ENCODE measurements around the gene TSC22D2.
"Not testable (repeated sequence)": the region's sequence is repeated elsewhere in the genome, so short reads cannot be mapped to it uniquely, and the experiment has no call there.

The TSC22D2 gene

GRCh38 chr3:150449169-150449721 is 41.1 kb downstream of the TSC22D2 start:
- DNase-seq, result no peak

- no peak for DNase-seq
Measured at GRCh38 chr3:150450916-150451315, 42.8 kb downstream of the TSC22D2 start.

DNA sequence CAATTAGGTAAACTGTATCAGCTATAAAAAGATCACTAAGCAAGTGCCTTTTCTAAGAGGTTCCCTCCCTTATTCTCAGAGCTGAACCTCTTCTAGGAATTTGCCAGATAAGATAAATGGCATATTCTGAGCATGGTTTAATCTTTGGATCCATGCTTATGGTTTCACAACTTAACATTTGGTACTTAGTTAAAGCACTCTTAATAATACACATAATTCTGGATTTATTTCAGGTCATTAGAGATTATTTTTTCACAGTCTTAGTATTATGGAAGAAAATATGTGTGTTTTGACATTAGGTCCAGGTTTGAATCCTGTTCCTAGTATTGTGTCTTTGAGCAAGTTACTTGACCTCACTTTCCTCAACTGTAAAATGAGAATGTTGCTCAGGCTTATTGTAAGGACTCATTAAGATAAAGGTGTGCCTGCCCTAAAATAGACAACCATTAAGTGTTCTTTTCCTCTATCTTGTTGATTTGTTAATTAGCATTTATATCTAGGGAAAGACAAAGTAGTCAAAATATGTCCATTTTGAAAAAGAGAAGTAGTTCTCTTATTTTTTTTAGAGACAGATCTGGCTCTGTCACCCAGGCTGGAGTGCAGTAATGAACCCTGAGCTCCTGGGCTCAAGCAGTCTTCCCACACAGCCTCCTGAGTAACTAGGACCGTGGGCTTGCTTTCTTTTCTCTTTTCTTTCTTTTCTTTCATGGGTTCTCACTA is 43.4 kb downstream of the TSC22D2 start:
- DNase-seq, result no peak

- no peak for DNase-seq
Measured at GRCh38 chr3:150453353-150453752, 45.3 kb downstream of the TSC22D2 start.

DNA sequence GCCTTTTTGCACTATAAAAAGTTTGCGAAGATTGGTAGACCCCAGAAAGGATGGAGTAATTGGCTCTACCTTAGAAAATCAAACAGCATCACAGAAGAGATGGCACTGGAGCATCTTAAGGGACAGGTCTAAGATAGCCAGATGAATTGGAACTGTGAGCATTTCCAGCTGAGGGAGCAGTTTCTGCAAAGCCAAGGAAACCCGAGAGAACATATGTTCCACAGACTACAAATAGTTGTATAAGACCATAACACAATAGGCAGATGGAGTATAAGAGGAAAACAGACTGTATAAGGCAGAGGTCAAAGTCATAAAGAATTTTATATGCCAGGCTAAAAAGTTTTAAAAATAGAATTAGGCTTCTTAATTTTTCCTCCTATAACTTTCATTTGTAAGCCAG is 46.0 kb downstream of the TSC22D2 start:
- DNase-seq, result no peak

GRCh38 chr3:150454622-150455021 is 46.5 kb downstream of the TSC22D2 start:
- no peak for DNase-seq

DNA sequence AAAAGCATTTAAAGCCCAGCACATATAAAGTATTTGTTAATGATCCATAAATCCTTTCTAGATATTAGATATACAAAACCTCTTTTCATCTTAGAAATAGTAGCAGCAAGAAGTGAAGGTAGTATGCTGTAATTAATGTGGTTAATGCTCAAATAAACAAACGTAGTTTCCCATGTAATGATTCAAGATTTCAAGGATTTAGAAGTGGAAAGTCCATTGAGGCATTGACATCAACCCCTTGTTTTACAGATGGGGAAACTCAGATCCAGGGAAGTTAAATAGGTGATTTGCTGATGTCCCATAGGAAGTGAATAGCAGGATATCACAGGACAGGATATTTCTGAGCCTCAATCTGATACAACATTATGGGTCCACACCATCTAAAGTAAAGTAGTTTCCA is 47.2 kb downstream of the TSC22D2 start:
- no peak for DNase-seq

- DNase-seq, result no peak
Measured at GRCh38 chr3:150458001-150458400, 49.9 kb downstream of the TSC22D2 start.

- DNase-seq, result no peak
Measured at GRCh38 chr3:150460484-150460883, 52.4 kb downstream of the TSC22D2 start.

DNA sequence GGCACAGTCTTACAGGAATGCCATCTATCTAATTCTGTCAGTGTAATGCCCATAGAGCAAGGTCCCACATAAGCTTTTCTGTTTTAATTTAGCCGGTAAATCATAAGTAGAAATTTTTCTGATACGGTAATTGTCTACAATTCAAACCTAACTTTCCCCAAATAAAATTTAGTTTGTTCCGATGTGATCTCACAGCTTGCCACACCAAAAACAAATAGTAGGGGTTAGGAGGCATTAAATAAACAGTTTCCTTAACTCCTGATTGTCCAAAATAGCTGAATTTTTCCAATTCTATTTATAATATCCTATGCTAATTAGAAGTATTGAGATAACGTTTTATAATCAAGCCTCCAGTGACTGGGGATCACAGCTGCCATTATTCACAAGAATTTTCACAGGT is 53.3 kb downstream of the TSC22D2 start:
- no peak for DNase-seq

DNA sequence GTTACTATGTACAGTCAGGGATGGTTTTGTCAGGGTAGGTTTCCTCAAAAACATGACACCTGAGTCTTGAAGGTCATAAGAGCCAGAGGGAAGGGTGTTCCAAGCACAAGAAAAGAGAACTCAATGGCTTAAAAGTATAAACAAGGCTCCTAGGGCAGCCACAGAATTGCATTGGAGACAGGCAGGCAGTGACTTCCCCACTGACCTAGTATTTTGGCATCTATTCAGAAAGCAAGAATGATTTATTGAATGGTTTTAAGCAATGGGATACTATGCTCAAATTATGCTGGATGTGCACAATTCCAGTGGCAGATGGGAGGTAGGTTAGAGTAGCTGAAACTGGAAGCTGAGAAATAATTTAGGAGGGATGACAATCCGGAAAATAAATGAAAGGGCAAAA is 54.0 kb downstream of the TSC22D2 start:
- no peak for DNase-seq

- DNase-seq, result no peak
Measured at GRCh38 chr3:150464684-150465083, 56.6 kb downstream of the TSC22D2 start.

- no peak for DNase-seq
Measured at GRCh38 chr3:150467381-150467780, 59.3 kb downstream of the TSC22D2 start.

DNA sequence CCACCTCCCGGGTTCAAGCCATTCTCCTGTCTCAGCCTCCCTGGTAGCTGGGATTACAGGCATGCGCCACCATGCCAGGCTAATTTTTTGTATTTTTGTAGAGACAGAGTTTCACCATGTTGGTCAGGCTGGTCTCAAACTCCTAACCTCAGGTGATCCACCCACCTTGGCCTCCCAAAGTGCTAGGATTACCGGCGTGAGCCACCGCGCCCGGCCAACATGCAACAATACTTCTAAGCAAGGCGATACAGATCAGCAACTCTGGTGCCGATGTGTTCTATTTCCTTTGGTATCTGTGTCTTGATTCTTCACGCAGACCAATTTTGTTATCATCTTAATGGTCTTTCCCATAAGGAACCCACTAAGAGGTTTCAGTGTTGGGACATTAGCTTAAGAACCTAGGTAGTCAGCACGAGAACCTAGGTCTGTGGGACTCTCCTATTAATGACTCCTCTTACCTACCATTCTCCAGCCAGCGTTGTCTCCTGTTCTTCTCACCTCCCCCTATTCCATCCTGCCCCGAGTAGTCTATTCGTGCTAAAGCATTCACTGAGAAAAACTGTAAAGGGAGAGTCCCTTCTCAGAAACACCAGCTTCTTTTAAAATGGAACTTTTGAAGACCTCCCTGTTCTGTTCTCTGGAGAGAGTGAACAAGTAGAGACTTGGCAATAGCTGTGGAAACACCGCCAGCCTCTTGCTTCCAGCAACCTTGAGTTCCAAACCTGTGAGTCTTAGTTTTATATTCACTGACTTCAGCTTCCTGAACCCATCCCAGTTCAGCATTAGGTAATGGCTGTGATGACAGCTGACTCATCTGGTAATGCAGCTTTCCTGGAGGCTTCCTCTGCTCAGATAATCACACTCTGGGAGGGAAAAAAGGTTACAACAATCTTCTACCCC is 61.2 kb downstream of the TSC22D2 start:
- no peak for DNase-seq

DNA sequence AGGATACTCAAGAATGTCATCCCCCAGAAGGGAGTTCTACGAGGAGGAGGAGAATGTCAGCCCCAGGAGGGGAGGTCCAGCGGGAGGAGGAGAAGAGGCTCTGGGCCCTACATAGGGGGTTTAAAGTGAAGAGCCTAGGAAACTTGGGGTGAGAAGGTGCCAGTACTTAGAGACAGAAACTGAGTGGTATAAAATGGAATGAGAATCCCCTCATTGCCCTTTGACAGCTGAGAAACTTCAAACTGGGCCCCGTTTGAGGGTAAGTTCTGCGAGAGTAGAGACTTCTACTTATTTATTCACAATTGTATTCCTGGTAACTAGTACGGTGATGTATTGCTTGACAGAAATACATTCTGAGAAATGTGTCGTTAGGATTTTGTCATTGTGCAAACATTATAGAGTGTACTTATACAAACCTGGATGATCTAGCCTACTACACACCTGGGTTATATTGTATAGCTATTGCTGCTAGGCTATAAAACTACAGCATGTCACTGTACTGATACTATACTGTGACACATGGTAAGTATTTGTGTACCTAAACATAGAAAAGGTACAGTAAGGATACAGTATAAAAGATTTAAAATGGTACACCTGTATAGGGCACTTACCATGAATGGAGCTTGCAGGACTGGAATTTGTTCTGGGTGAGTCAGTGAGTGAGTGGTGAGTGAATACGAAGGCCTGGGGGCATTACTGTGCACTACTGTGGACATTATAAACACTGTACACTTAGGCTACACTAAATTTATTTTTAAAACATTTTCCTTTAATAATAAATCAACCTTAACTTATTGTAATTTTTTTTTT is 62.0 kb downstream of the TSC22D2 start:
- DNase-seq, result no peak

- no peak for DNase-seq
Measured at GRCh38 chr3:150472421-150472820, 64.3 kb downstream of the TSC22D2 start.

- DNase-seq, result not testable (repeated sequence)
Measured at GRCh38 chr3:150473161-150473560, 65.1 kb downstream of the TSC22D2 start.

DNA sequence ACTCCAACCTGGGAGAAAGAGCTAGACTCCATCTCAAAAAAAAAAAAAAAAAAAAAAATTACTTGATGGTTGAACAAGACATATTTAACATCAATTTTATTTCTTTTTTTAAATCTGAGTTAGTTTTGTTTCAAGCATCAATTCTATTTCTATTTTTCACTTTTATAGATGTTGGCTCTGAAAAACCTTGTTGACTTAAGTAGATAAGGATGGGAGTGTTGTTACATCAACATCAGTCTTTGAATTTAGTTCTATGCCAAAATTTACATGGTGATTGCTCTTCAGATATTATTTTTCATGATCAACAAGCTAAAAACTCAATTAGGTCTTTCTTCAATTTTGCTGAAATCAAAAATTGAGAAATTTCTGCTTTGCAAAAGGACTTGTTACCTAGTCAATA is 71.3 kb downstream of the TSC22D2 start:
- no peak for DNase-seq

DNA sequence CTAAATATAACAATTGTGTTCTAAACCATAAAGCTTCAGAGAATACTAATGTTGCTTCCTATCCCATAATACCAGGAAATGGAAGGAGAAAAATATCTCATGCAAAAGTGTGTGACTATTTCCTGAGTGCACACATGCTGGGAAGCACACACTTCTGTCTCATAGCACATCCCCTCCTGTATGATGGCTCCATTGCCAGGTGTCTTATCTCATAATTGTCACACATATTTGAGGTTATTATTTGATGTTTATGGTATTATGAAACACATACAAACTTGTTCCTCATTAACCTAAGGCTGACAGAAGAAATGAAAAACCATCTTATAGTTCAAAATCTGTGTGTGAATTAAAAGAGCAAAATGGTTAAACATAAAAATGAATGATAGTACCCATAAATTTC is 72.8 kb downstream of the TSC22D2 start:
- DNase-seq, result no peak

DNA sequence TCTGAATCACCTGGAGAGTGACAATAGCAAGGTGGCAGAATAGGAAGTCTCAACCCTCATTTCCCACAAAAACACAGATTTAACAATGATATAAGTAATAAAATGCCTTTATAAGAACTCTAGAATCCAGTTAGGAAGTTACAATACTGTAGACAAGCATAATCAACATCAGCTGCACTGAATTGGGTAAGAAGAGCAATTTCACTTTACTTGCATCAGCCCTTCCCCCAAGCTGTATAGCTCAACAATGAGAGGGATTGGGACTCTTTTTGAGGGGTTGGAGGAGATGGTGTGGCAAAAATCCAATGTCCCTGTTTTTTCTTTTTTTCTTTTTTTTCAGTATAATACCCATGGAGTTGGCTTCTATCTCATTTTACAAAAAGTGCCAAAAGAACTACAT is 75.1 kb downstream of the TSC22D2 start:
- DNase-seq, result no peak

GRCh38 chr3:150484410-150484809 is 76.3 kb downstream of the TSC22D2 start:
- no peak for DNase-seq

DNA sequence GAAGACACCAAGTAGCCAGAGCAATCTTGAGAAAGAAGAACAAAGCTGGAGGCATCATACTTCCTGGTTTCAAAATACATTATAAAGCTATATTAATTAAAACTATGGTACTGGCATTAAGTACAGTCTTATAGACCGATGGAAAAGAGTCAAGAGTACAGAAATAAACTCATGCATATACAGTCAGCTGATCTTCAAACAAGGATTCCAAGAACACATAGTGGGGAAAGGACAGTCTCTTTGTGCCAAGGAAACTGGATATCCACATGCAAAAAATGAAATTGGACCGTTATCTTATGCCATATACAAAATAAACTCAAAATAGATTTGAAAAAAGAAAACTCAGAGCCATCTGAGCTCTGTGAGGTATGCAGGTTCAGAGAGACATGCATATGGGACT is 80.8 kb downstream of the TSC22D2 start:
- DNase-seq, result no peak
